ENCODE results near the gene FOLR3.
A peak's percentile ranks its signal among the peaks of the same experiment; 100 is the strongest.
"Not testable (repeated sequence)": the region's sequence is repeated elsewhere in the genome, so short reads cannot be mapped to it uniquely, and the experiment has no call there.

The FOLR3 gene

DNA sequence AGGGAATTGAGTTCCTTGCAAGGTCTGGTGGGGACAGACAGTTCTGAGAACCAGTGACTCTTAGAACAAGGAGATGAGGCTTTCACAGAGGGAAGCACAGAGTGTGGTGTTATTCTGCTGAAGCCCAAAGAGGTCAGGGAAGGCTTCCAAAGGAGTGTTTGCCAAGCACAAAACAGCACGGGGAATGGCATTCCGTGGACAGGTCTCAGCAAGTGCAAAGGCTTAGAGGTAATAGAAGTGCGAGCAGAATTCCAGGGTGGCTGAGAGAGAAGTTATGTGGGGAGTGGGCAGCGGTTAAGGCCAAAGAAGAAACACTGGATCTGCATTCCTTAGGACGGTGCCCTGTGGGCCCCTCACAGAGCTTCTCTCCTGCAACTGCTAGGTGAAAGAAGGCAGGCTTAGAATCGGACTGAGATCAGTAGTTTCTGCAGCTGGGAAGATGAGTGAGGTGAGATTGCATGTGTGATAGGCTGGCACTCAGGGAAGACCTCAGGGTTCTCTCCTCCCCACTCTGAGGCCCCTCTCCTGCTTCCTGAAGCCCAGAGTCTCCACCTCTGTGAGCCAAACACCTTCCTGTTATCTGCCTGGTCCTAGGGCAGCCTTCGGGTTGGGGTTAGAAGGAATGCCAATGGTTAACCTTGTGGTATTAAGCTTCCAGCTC, 45.5 kb downstream of the FOLR3 start:
- H3K4me1 Mint-ChIP-seq (ENCODE audit: low read depth in 2 of 2); DNase-seq; H3K36me3 Mint-ChIP-seq (ENCODE audit: insufficient read depth); H3K9me3 Mint-ChIP-seq; ATAC-seq (replicated peaks); H3K4me3 Mint-ChIP-seq: not testable (repeated sequence)
- peaks cover 24 to 45% of the 10 kb centered on the region in 2 donors for H3K27me3 Mint-ChIP-seq
- peak overlapping the region in 1 of 2 donors; percentile 13 for H3K27ac Mint-ChIP-seq

- H3K36me3 Mint-ChIP-seq (ENCODE audit: insufficient read depth); DNase-seq; H3K4me3 Mint-ChIP-seq; H3K27ac Mint-ChIP-seq; ATAC-seq (replicated peaks); H3K4me1 Mint-ChIP-seq (ENCODE audit: low read depth in 2 of 2); H3K9me3 Mint-ChIP-seq: not testable (repeated sequence)
- peaks cover 24 to 39% of the 10 kb centered on the region in 2 donors for H3K27me3 Mint-ChIP-seq
Measured at GRCh38 chr11:72181553-72181958, 46.0 kb downstream of the FOLR3 start.

DNA sequence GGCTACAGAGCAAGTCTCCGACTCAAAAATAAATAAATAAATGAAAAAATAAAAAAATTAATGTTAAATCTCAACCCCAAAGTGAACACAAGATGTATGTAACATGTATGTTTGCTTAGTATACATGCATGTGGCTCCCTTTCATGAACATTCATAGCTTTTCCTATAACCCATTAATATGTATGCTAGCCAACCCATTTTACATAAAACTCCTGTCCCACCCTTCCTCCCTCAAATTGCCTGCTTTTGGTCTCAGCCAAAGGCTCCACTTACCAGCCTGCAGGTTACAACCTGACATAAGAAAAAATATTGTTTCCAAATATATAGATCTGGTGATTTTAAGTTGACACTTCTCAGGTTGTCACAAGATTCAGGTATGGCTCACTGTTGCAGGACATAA, 52.7 kb downstream of the FOLR3 start:
- Mint-ChIP-seq H3K9me3 (no peaks in the 10 kb centered on the region), H3K36me3 (ENCODE audit: insufficient read depth) (no peaks in the 10 kb centered on the region), H3K4me1 (ENCODE audit: low read depth in 2 of 2) (peaks cover 4% of the 10 kb centered on the region in 2 donors), H3K4me3 (no peak overlapping the region), H3K27ac (no peak overlapping the region), H3K27me3 (peaks cover 5% of the 10 kb centered on the region in 2 donors)
- no peak for DNase-seq
- ATAC-seq (replicated peaks), result no peak

All from effector memory CD8-positive, alpha-beta T cell (primary cell).